GM10248 (cell line): ENCODE results near the gene UBE2O.
"Not testable (repeated sequence)": the region's sequence is repeated elsewhere in the genome, so short reads cannot be mapped to it uniquely, and the experiment has no call there.

Source experiments
- CTCF ChIA-PET: fragments of 300-600 bp; sonication (Branson Sonifier 250); formaldehyde crosslinking; extraction: SDS; loops from one replicate; lab custom pipeline; 2021; ENCODE audit warnings: antibody characterized with exemption; lab: Yijun Ruan, JAX
- POLR2A ChIA-PET: fragments of 350-650 bp; sonication (Branson Sonifier 250); formaldehyde crosslinking; extraction: SDS; loops from one replicate; lab custom pipeline; 2020; ENCODE audit warnings: antibody characterized with exemption; lab: Yijun Ruan, JAX
- DNase-seq: peaks from one replicate; pipeline ENCODE4 v3.0.0; 2012; ENCODE audit errors: extremely low spot score
- CTCF ChIP-seq: IDR thresholded peaks from 2 replicates; pipeline ENCODE4 v1.5.1; 2012; ENCODE audit warnings: mild to moderate bottlenecking, low read depth; ENCODE audit errors: extremely low read depth, missing control alignments, control extremely low read depth

Gene UBE2O

GRCh38 chr17:76360461-76360860, 92.5 kb downstream of the UBE2O start:
- no peak for TF ChIP-seq CTCF
- ChIA-PET POLR2A (no interaction called here), CTCF (interaction anchor here (1.8 kb wide), 1 partner anchor 38 kb away, joined by 10 read pairs; no protein-coding TSS in a partner anchor)
- no peak for DNase-seq

- DNase-seq, POLR2A ChIA-PET: not testable (repeated sequence)
- CTCF ChIA-PET, result interaction anchor here (2.1 kb wide), 1 partner anchor 39 kb away, joined by 6 read pairs; no protein-coding TSS in a partner anchor
Measured at GRCh38 chr17:76359776-76360175, 93.2 kb downstream of the UBE2O start.

- DNase-seq, result no peak
- ChIA-PET POLR2A (no interaction called here), CTCF (interaction anchor here (2.1 kb wide), 1 partner anchor 39 kb away, joined by 6 read pairs; no protein-coding TSS in a partner anchor)
- TF ChIP-seq CTCF, result no peak
Measured at GRCh38 chr17:76359375-76359774, 93.6 kb downstream of the UBE2O start.

- TF ChIP-seq CTCF, result no peak
- no peak for DNase-seq
- CTCF ChIA-PET, result interaction anchor here (0.7 to 2.1 kb wide), 4 partner anchors 28 to 70 kb away, joined by 3 to 6 read pairs (median 4); no protein-coding TSS in a partner anchor
- POLR2A ChIA-PET, result no interaction called here
Measured at GRCh38 chr17:76357597-76358158, 95.3 kb downstream of the UBE2O start.

- no peak for DNase-seq
- ChIA-PET POLR2A (no interaction called here), CTCF (interaction anchor here (2.2 kb wide), 1 partner anchor 41 kb away, joined by 10 read pairs; no protein-coding TSS in a partner anchor)
- TF ChIP-seq CTCF, result no peak
Measured at GRCh38 chr17:76356803-76357456, 96.0 kb downstream of the UBE2O start.

- ChIA-PET CTCF (interaction anchor here (0.8 to 2.7 kb wide), 10 partner anchors 9 to 173 kb away, joined by 3 to 20 read pairs (median 5); no protein-coding TSS in a partner anchor), POLR2A (no interaction called here)
- TF ChIP-seq CTCF, result no peak
- DNase-seq, result no peak
Measured at GRCh38 chr17:76354747-76355310, 98.1 kb downstream of the UBE2O start.
